ENCODE results near the gene CTBS. TPM values are rescaled to one million over a fixed set of nuclear protein-coding genes. Genes with fewer than 3 reads are reported as not detected.

CTBS gene
- total RNA-seq, 1 experiment from 2014 or later: 14.0 TPM

DNA sequence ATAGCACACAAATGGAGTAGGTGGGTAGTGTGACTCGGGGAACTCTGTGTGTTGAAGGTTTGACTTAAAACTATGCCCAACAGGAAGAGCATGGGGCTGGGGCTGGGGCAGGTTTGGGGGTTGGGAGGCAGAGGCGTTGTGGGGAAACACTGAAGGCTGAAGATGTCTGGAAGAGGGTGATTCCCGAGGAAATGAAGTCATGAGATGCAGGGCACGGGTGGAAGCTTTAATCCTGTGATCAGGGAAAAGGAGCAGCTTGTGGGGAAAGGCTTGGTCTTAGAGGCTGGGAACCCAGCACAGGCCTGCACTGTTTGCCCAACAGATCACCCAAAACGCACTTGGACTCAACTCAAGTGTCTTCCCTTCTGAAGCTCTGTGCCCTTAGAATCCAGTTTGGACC lies 26.6 kb upstream of the CTBS start:
- Mint-ChIP-seq H3K9me3 (ENCODE audit: unreplicated experiment) (peaks cover 3% of the 10 kb centered on the region), H3K4me1 (ENCODE audit: insufficient read depth, unreplicated experiment) (peaks cover 29% of the 10 kb centered on the region), H3K27ac (ENCODE audit: low read depth, unreplicated experiment) (no peak overlapping the region)

DNA sequence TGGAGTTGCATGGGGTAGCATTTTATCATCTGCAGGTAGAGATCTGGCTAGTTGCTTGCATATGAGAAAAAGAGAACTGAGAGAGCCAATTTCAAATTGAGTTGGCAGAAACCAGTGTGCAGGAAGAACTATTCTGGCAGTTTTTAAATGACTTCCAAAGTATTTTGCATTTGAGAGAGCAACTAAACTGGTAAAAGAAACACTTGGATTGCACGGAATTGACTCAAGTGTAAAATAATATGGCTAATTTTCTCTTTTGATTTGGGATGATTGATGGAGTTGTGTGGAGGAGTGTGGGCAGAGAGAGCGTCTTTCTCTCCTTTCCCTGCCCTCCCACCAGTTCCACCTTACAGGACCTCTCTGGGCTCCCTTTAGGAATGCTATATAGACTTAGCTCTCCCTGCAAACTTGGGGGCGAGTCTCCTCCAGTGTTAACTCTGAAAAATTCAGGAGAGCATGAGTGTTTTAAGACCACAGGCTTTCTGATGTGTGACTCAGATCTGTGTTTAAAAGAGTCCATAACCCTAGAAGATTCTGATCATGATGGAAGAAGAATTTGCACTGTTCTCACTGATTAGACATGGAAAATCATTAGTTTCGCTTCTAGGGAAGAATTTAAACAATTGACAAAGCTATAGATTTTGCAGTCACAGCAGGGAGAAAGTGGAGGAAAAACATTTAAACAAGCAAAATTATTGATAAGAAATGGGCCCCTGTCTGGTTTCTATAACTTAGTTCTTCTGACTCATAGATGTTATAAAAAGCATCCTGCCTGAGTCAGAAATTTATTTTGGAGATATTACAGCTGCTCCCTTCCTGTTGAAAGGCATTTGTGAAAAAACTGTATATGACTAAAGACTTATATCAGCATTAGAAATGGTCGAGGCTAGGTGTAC lies 24.9 kb upstream of the CTBS start:
- H3K27me3 Mint-ChIP-seq (ENCODE audit: insufficient read depth, unreplicated experiment): no peaks in the 10 kb centered on the region
- H3K9me3 Mint-ChIP-seq (ENCODE audit: unreplicated experiment): no peaks in the 10 kb centered on the region
- peak overlapping the region; percentile 41 for H3K4me3 Mint-ChIP-seq (ENCODE audit: unreplicated experiment)
- intact Hi-C loops (cut with micrococcal nuclease): no loop called here
- H3K36me3 Mint-ChIP-seq (ENCODE audit: insufficient read depth, unreplicated experiment): no peaks in the 10 kb centered on the region
- TF ChIP-seq, protein P1, sequence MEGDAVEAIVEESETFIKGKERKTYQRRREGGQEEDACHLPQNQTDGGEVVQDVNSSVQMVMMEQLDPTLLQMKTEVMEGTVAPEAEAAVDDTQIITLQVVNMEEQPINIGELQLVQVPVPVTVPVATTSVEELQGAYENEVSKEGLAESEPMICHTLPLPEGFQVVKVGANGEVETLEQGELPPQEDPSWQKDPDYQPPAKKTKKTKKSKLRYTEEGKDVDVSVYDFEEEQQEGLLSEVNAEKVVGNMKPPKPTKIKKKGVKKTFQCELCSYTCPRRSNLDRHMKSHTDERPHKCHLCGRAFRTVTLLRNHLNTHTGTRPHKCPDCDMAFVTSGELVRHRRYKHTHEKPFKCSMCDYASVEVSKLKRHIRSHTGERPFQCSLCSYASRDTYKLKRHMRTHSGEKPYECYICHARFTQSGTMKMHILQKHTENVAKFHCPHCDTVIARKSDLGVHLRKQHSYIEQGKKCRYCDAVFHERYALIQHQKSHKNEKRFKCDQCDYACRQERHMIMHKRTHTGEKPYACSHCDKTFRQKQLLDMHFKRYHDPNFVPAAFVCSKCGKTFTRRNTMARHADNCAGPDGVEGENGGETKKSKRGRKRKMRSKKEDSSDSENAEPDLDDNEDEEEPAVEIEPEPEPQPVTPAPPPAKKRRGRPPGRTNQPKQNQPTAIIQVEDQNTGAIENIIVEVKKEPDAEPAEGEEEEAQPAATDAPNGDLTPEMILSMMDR (IDR thresholded peaks at IDR 0.05; ENCODE audit: unreplicated experiment): no peak
- peak; percentile 36 for DNase-seq (ENCODE audit: unreplicated experiment)
- peaks cover 23% of the 10 kb centered on the region for H3K4me1 Mint-ChIP-seq (ENCODE audit: insufficient read depth, unreplicated experiment)
- CTCF ChIA-PET: interaction anchor here (0.7 to 0.9 kb wide), 2 partner anchors 21 to 339 kb away, joined by 3 to 7 read pairs; no protein-coding TSS in a partner anchor
- POLR2A ChIA-PET: interaction anchor here (0.8 to 2.2 kb wide), 3 partner anchors 12 to 119 kb away, joined by 3 to 16 read pairs (median 4); partner anchors contain the start of gene CTBS
- peak overlapping the region; percentile 87 for H3K27ac Mint-ChIP-seq (ENCODE audit: low read depth, unreplicated experiment)
- BruUV-seq (replicated peaks): no TSS peak

More for the DNA sequence above, 26.6 kb upstream of the CTBS start:
- Mint-ChIP-seq H3K4me3 (ENCODE audit: unreplicated experiment) (no peak overlapping the region), H3K36me3 (ENCODE audit: insufficient read depth, unreplicated experiment) (no peaks in the 10 kb centered on the region), H3K27me3 (ENCODE audit: insufficient read depth, unreplicated experiment) (no peaks in the 10 kb centered on the region)
- intact Hi-C loops (cut with micrococcal nuclease): no loop called here
- no peak for DNase-seq (ENCODE audit: unreplicated experiment)
- TF ChIP-seq, protein P1 (IDR thresholded peaks at IDR 0.05; ENCODE audit: unreplicated experiment): no peak
- POLR2A ChIA-PET: interaction anchor here (1.4 to 2.2 kb wide), 2 partner anchors 14 to 27 kb away, joined by 4 to 16 read pairs; partner anchors contain the start of gene CTBS
- CTCF ChIA-PET: interaction anchor here (1.0 to 2.7 kb wide), 3 partner anchors 8 to 159 kb away, joined by 3 to 7 read pairs (median 3); no protein-coding TSS in a partner anchor
- no TSS peak for BruUV-seq (replicated peaks)

DNA sequence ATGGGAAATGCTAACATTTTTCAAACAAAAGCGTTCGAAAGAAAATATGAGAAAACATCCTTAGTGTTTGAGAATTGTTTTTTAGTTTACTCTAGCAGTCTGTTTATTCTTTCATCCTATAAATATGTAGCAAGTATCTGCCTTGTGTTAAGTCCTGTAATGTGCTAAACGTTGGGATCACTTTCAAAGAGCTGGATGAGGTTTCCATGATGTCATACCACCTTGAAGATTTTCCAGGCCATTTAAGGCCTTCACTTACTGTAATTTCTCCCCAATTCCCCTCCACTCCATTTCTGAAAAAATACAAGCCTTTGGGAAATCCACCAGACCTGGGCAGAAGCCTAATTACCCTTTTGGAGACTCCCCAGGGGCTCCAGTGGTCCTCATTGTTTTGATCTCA lies 24.2 kb upstream of the CTBS start:
- POLR2A ChIA-PET: interaction anchor here (0.8 to 2.2 kb wide), 2 partner anchors 24 to 119 kb away, joined by 3 to 16 read pairs; partner anchors contain the start of gene CTBS
- no peaks in the 10 kb centered on the region for H3K36me3 Mint-ChIP-seq (ENCODE audit: insufficient read depth, unreplicated experiment)
- no peak overlapping the region for H3K27ac Mint-ChIP-seq (ENCODE audit: low read depth, unreplicated experiment)

More for the DNA sequence above, 24.2 kb upstream of the CTBS start:
- peaks cover 17% of the 10 kb centered on the region for H3K4me1 Mint-ChIP-seq (ENCODE audit: insufficient read depth, unreplicated experiment)
- BruUV-seq (replicated peaks): no TSS peak
- TF ChIP-seq, protein P1 (IDR thresholded peaks at IDR 0.05; ENCODE audit: unreplicated experiment): no peak
- DNase-seq (ENCODE audit: unreplicated experiment): no peak
- CTCF ChIA-PET: interaction anchor here (0.9 kb wide), 1 partner anchor 22 kb away, joined by 3 read pairs; no protein-coding TSS in a partner anchor
- no peaks in the 10 kb centered on the region for H3K27me3 Mint-ChIP-seq (ENCODE audit: insufficient read depth, unreplicated experiment)
- H3K9me3 Mint-ChIP-seq (ENCODE audit: unreplicated experiment): no peaks in the 10 kb centered on the region
- H3K4me3 Mint-ChIP-seq (ENCODE audit: unreplicated experiment): no peak overlapping the region
- intact Hi-C loops (cut with micrococcal nuclease): no loop called here

Measured in MCF 10A (cell line).